Spinal cord (tissue), 10 donors: Measurements from ENCODE around the gene SLC22A1. TPM values are rescaled to one million over a fixed set of nuclear protein-coding genes. Genes with fewer than 3 reads are reported as not detected.

ENCODE experiments used
- DNase-seq, 6 donors: peaks; one replicate each; pipeline versions ENCODE4 v3.0.0 to v3.0.0-alpha.2; 2013 to 2015; ENCODE audit warnings: low spot score in 6 of 6, low read depth in 4 of 6
- H3K27ac ChIP-seq: one replicate; pipeline ENCODE4 v1.5.1; 2013; ENCODE audit warnings: low read depth, low read length, control low read depth
- H3K27me3 ChIP-seq: one replicate; pipeline ENCODE4 v1.6.1; 2013; ENCODE audit warnings: low read length; ENCODE audit not compliant: control insufficient read depth, insufficient read depth
- H3K36me3 ChIP-seq: one replicate; pipeline ENCODE4 v1.6.1; 2013; ENCODE audit warnings: low read length; ENCODE audit not compliant: control insufficient read depth, insufficient read depth
- H3K4me1 ChIP-seq: one replicate; pipeline ENCODE4 v1.6.1; 2013; ENCODE audit warnings: low read length; ENCODE audit not compliant: control insufficient read depth, insufficient read depth
- H3K4me3 ChIP-seq: one replicate; pipeline ENCODE4 v1.5.1; 2013; ENCODE audit warnings: low read depth, low read length, control low read depth
- H3K9me3 ChIP-seq: one replicate; pipeline ENCODE4 v1.6.1; 2013; ENCODE audit warnings: low read length; ENCODE audit not compliant: control insufficient read depth, insufficient read depth
- WGBS: methylation state at CpG from one replicate; pipeline ENCODE4 v1.1.5; 2013; ENCODE audit warnings: missing lambda C conversion rate; ENCODE audit not compliant: insufficient coverage; 5-methylcytosine and 5-hydroxymethylcytosine counted together
- long read RNA-seq, 4 donors: transcript quantifications; one replicate each; lab custom pipeline, GENCODE V29; 2026
- polyA plus RNA-seq, 2 donors: library from polyadenylated mRNA; unstranded; fragments of 120-200 nt; gene quantifications; one replicate each; pipeline ENCODE4 v1.2.1, GENCODE V29; 2013; ENCODE audit not compliant: insufficient read length in 2 of 2
- total RNA-seq, 2 donors: library from RNA; depleted of rRNA in 1 of 2; stranded (reverse); fragments of 120-200 nt in 1 of 2; fragments of >200 nt in 1 of 2; gene quantifications; one replicate each; pipeline versions ENCODE4 v1.2.3 to v1.2.4, GENCODE V29; 2013 to 2014
- donor health status: healthy.

Gene SLC22A1
- total RNA-seq (1 to 10 TPM in 1 of 2 donors, under 1 TPM in 1; 0.59 to 1.2 TPM), polyA plus RNA-seq (under 1 TPM in 1 of 2 donors, not detected in 1; 0.35 TPM)
- long read RNA-seq, donor 1 = 0 reads
- long read RNA-seq, donor 2 = 0 reads
- long read RNA-seq, donor 3 = 0 reads
- long read RNA-seq, donor 4 = 0 reads

DNA sequence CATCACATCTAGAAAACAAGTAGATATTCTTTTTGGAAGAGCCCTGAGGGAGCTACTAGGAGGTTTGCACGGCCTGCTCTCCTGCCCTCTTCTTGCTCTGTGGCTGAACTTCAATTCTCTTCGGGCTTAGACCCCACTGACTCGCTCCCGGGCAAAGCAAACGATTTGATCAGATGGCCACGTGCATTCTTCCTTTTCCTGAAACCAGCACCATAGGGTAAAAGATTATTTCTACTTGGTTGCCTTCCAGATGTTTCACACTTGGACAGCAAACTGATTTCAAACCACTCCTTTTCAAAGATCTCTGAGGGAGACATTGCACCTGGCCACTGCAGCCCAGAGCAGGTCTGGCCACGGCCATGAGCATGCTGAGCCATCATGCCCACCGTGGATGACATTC is at the start of gene SLC22A1:
Gene SLC22A1, plus strand, starts transcription at position 258 of the 400 bp plus-strand sequence. Its CDS starts 121 bp downstream, at position 379.
- 80% methylated on average over 8 of the region's 8 CpGs for WGBS
- H3K9me3 ChIP-seq = no peaks in the 10 kb centered on the region
- DNase-seq = no peak
- peaks cover 13% of the 10 kb centered on the region for H3K36me3 ChIP-seq
- no peaks in the 10 kb centered on the region for H3K4me1 ChIP-seq
- H3K4me3 ChIP-seq = no peak within 1 kb of the TSS
- H3K27me3 ChIP-seq = no peaks in the 10 kb centered on the region
- no peak within 1 kb of the TSS for H3K27ac ChIP-seq

DNA sequence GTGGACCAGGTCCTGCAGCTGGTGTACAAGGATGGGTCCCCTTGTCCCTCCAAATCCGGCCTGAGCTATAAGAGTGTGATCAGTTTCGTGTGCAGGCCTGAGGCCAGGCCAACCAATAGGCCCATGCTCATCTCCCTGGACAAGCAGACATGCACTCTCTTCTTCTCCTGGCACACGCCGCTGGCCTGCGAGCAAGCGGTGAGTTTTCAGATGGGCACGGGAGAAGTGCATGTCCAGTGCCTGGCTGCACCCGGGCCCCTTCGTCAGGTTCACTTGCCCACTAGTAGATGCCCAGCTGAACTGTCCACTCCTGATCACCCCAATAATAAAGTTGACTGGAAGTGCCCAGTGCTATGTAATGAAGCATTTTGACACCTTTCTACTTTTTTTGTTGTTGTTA is 48.3 kb upstream of the SLC22A1 start:
- no peaks in the 10 kb centered on the region for H3K27me3 ChIP-seq
- DNase-seq = no peak
- H3K36me3 ChIP-seq = peaks cover 66% of the 10 kb centered on the region
- H3K9me3 ChIP-seq = no peaks in the 10 kb centered on the region
- no peaks in the 10 kb centered on the region for H3K4me1 ChIP-seq
- H3K4me3 ChIP-seq = no peak overlapping the region
- WGBS = 98% methylated on average over 8 of the region's 9 CpGs
- no peak overlapping the region for H3K27ac ChIP-seq

DNA sequence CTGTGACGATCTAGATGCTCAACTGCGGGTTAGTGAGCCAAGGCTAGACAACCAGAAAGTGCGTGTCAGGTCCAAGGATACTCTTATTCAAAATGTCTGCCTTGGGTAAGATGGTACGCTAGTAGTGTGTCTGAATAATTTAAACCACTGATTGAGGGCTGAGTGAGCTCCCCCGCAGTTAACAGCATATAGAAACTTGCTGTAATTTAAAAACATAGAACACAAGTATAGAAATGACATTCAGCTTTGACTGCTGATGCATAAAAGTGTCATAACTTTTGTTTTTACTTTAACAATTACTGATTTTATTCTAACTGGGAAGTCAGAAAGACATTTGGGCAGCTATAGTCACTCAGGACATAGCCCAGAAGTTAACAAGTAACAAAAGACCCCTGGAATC is 45.6 kb upstream of the SLC22A1 start:
- Histone ChIP-seq H3K4me1 (no peaks in the 10 kb centered on the region), H3K9me3 (no peaks in the 10 kb centered on the region), H3K27me3 (no peaks in the 10 kb centered on the region), H3K36me3 (peaks cover 66% of the 10 kb centered on the region), H3K27ac (no peak overlapping the region), H3K4me3 (no peak overlapping the region)
- WGBS = 100% methylated on average over 3 of the region's 5 CpGs
- no peak for DNase-seq

DNA sequence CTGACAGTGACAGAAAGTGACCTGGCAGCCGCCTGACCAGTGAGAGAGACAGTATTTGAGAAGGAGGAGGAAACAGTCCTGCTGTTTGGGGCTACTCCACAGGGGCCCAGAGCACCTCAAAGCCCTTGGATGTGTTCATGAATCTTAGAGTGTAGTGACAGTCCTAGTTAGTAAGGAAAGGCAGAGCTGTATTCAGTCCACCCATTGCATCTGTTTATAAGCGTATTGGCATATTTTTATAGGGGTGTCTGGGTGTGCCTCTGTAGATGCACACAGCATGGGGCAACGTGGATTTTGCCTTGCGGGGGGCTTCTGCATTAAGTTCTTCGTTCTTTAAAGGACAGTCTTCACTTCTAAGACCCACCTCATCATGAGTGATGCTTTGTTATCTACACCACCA is 44.6 kb upstream of the SLC22A1 start:
- Histone ChIP-seq H3K27ac (no peak overlapping the region), H3K4me3 (no peak overlapping the region), H3K4me1 (no peaks in the 10 kb centered on the region), H3K9me3 (no peaks in the 10 kb centered on the region), H3K36me3 (peaks cover 60% of the 10 kb centered on the region), H3K27me3 (no peaks in the 10 kb centered on the region)
- 100% methylated on average over 1 of the region's 5 CpGs for WGBS
- no peak for DNase-seq

DNA sequence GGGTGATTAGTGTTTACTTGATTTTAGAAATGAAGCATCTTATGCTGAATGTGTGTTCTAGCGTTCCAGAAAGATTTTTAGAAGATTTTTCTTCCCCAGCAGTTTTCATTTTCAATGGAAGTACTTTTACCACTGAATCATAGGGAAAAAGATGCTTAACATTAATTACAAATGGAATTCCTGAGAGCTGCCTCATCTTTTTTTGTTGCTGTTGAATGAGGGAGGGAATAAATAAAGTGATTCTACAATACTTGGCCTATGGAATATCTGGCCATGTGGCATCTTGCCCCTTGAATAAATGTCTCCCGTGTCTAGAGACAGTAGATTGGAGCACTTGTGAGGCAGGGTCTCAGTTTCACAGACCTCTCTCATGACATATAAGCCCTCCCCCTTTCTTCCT is 44.1 kb upstream of the SLC22A1 start:
- peaks cover 59% of the 10 kb centered on the region for H3K36me3 ChIP-seq
- no peak overlapping the region for H3K27ac ChIP-seq
- 83% methylated on average over 1 of the region's 2 CpGs for WGBS
- DNase-seq = no peak
- H3K9me3 ChIP-seq = no peaks in the 10 kb centered on the region
- H3K4me3 ChIP-seq = no peak overlapping the region
- no peaks in the 10 kb centered on the region for H3K27me3 ChIP-seq
- H3K4me1 ChIP-seq = no peaks in the 10 kb centered on the region

DNA sequence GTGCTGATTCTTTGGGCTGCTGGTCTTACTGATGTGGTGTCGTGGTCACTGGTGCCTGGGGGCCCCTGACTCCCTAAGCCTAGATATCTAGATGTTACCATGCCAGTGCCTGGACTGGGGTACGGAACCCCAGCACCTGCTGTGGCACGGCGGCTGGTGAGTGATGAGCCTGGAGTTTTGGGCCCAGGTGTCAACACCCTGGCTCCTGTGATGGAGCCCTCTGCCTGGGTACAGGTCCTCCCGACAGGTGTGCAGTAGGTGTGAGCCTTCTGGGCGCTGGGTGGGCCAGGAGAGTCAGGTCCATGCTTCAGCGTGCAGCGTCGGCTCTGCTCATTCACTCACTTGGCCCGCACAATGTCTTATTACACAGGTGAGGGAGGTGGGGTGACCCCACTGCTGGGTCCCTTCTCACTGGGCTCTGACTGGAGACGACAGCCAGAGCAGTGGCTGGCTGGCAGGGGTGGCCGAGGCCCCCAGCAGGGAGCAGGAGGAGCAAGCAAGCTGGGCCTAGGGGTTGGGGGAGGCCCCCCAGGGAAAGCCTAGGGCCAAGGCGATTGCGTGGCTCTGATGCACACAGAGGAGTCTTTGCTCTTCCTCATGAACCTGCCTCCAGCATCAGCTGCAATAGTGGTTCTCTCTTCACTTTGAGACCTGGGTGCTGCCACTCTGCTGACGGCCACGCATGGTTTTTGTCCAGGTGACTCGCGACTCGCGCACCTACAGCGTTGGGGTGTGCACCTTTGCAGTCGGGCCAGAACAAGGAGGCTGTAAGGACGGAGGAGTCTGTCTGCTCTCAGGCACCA is 42.5 kb upstream of the SLC22A1 start:
- H3K4me1 ChIP-seq = no peaks in the 10 kb centered on the region
- no peaks in the 10 kb centered on the region for H3K27me3 ChIP-seq
- WGBS = 95% methylated on average over 23 of the region's 23 CpGs
- peaks cover 52% of the 10 kb centered on the region for H3K36me3 ChIP-seq
- DNase-seq = no peak
- H3K27ac ChIP-seq = no peak overlapping the region
- H3K9me3 ChIP-seq = no peaks in the 10 kb centered on the region
- H3K4me3 ChIP-seq = no peak overlapping the region

DNA sequence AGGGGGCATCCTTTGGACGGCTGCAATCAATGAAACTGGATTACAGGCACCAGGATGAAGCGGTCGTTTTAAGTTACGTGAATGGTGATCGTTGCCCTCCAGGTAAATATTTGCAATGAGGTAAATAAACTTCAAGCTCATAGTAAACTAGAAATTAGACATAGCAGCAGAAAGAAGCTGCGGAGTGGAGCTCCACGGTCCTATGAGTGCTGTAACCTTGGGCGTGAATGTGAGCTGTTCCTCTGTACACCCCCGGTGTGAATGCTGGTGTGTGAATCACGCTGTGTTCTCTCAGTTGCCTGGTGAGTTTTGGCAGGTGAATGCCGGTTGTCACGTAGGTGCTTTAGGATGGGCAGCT is 42.0 kb upstream of the SLC22A1 start:
- DNase-seq = no peak
- Histone ChIP-seq H3K27me3 (no peaks in the 10 kb centered on the region), H3K27ac (no peak overlapping the region), H3K36me3 (peaks cover 58% of the 10 kb centered on the region), H3K4me1 (no peaks in the 10 kb centered on the region), H3K9me3 (no peaks in the 10 kb centered on the region), H3K4me3 (no peak overlapping the region)
- WGBS = 98% methylated on average over 8 of the region's 12 CpGs

DNA sequence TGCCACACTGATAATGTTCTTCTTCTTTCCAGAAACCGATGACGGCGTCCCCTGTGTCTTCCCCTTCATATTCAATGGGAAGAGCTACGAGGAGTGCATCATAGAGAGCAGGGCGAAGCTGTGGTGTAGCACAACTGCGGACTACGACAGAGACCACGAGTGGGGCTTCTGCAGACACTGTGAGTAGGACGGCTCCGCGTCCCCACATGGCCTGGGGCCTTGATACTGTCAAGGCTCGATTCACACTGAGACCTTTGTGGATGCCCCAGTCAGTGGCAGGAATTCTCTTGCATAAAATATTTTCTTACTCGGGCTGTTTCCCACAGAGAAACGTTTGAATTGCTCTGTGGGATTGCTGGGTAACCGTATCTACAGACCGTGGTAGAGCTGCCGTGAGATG is 41.5 kb upstream of the SLC22A1 start:
- 97% methylated on average over 17 of the region's 17 CpGs for WGBS
- H3K9me3 ChIP-seq = no peaks in the 10 kb centered on the region
- no peak overlapping the region for H3K27ac ChIP-seq
- H3K4me3 ChIP-seq = no peak overlapping the region
- H3K4me1 ChIP-seq = no peaks in the 10 kb centered on the region
- H3K27me3 ChIP-seq = no peaks in the 10 kb centered on the region
- H3K36me3 ChIP-seq = peaks cover 58% of the 10 kb centered on the region
- no peak for DNase-seq

DNA sequence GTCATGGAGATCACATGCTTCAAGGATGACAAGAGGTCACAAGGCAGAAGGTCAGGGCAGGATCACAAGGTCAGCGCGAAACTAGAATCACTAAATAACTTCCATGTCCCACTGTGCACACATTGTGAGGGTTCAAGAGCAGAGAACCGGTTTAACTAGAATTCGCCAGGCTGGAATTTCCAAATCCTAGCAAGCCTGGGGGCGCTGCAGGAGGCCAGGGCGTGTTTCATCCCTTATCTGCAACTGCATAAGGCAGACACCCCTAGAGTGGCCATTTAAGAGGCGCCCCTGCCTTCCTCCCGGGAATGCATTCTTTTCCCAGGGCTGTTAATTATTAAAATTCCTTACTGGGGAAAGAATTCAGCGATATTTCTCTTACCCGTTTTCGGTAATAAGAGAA is 40.2 kb upstream of the SLC22A1 start:
- DNase-seq = no peak
- Histone ChIP-seq H3K4me3 (no peak overlapping the region), H3K27ac (no peak overlapping the region), H3K9me3 (no peaks in the 10 kb centered on the region), H3K27me3 (no peaks in the 10 kb centered on the region), H3K4me1 (no peaks in the 10 kb centered on the region), H3K36me3 (peaks cover 63% of the 10 kb centered on the region)
- 100% methylated on average over 7 of the region's 11 CpGs for whole genome bisulfite sequencing

DNA sequence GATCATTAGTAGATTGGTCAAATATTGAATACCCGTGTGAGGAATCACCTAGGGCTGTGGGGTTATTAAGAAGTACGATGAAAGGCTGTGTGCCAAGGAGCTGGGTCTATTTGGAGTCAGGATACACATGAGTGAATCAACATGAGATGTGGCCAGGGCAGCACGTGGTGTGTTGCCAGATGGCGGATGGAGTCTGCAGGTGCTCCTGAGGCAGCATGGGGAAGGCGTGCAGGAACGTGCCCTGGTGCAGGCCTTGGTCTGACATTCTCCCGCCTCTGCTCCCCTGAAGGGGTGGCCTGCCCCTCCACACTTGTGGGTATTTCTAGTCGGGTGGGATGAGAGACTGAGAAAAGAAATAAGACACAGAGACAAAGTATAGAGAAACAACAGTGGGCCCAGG is 39.0 kb upstream of the SLC22A1 start:
- H3K36me3 ChIP-seq = peaks cover 72% of the 10 kb centered on the region
- H3K9me3 ChIP-seq = no peaks in the 10 kb centered on the region
- no peaks in the 10 kb centered on the region for H3K4me1 ChIP-seq
- no peak overlapping the region for H3K27ac ChIP-seq
- WGBS = 90% methylated on average over 4 of the region's 8 CpGs
- H3K4me3 ChIP-seq = no peak overlapping the region
- H3K27me3 ChIP-seq = no peaks in the 10 kb centered on the region
- no peak for DNase-seq
